Stimulated activated CD4-positive, alpha-beta T cell treated with anti-CD3 and anti-CD28 coated beads, Interleukin-12 subunit alpha, Interleukin-12 subunit beta, amount 100 ng/mL, for 24 hours (primary cell): Measurements from ENCODE around the gene BCR.
"Not testable (repeated sequence)": the region's sequence is repeated elsewhere in the genome, so short reads cannot be mapped to it uniquely, and the experiment has no call there.

Source experiments
- DNase-seq, 2 experiments: peaks; one replicate each; pipeline ENCODE4 v3.0.0-alpha.2; 2020; ENCODE audit warnings: low read depth in 2 of 2

BCR gene

DNA sequence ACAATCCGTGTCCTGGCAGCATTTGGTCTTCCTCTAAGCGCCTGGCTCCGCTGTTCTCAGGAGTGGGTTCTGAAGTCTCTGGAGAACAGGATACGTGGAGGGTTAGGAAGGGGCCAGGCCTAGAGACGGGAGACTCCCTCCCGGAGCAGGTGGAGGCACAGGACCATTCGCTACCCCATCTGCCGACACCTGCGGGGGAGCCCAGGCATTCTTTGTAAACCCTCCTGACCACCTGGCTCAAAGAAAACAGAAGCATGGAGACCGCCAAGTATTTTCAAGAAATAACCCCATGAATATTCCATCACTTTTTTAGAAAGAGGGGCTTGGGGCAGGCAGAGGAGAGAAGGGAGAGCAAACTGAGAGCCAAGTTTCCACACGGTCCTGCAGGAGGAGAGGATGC, 136.3 kb downstream of the BCR start:
- DNase-seq = not testable (repeated sequence)

GRCh38 chr22:23318316-23318715, 138.0 kb downstream of the BCR start:
- DNase-seq = not testable (repeated sequence)

DNA sequence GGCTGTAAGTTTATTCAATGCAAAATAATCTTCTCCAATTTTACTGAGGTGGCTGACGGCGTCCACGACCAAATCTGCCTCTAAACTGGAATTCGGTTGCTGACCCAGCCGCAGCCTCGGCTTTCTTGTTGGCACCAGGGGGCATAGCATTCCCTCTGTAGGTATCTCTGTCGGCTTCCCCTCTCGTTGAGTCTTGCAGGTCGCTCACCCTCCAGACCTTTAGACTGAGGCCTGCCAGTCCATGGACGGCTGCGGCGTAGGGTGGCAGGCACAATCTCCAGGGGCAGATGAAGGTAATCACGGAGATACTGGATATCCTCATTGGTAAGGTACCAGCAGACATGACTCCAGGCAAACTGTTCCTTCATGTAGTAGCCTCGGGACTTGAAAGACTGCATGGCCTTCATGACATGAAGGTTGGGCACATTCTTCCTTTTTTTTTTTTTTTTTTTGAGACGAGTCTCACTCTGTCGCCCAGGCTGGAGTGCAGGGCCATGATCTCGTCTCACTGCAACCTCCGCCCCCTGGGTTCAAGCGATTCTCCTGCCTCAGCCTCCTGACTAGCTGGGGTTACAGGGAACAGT, 142.3 kb downstream of the BCR start:
- not testable (repeated sequence) for DNase-seq

- DNase-seq = not testable (repeated sequence)
Observed at GRCh38 chr22:23323960-23324688, 143.8 kb downstream of the BCR start.

DNA sequence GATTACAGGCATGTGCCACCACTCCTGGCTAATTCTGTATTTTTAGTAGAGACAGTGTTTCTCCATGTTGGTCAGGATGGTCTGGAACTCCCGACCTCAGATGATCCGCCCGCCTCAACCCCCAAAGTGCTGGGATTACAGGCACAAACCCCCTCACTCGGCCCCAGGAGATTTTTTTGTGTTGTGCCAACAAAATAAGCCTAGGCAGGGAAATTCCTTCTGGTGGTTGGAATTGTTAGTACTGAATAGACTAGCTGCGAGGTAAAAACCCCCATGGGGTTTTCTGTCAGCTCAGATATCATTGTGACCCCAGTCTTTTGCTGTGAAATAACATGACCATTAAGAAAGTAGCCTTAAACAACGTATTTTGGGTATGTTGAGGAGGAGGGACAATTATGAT, 144.9 kb downstream of the BCR start:
- DNase-seq = no peak

DNA sequence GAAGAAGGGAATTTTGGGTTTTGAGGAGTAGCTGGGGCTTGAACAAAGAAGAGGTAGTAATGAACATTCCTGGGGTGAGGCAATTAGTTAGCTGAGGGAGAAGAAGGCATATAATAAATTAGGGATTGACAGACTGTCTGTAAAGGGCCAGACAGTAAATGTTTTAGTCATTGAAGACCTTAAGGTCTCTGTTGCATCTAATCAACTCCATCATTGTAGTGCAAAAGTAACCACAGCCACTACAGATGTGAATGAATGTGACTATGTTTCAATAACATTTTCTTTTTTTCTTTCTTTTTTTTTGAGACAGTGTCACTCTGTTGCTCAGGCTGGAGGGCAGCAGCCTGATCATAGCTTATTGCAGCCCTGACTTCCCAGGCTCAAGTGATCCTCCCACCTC, 153.5 kb downstream of the BCR start:
- not testable (repeated sequence) for DNase-seq

GRCh38 chr22:23337672-23338071, 157.4 kb downstream of the BCR start:
- not testable (repeated sequence) for DNase-seq

- DNase-seq = not testable (repeated sequence)
Observed at GRCh38 chr22:23341942-23342695, 161.8 kb downstream of the BCR start.

DNA sequence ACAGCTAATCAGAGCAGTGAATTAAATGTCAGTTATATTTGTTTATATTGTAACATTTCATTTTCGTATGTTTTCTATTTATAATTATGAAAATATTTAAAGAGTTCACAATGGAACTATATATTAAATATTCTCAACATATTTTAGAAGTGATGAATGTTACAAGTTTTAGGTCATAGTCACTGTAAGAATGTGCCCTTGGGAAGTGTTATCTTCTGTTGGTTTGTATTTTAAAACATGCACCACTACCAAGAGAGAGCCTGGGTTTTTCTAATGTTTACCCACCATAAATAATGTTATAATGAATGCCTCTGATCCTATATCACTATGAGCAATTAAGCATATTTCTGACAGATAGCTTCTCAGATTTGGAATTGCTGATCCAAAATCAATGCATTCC, 171.0 kb downstream of the BCR start:
- DNase-seq = no peak

DNA sequence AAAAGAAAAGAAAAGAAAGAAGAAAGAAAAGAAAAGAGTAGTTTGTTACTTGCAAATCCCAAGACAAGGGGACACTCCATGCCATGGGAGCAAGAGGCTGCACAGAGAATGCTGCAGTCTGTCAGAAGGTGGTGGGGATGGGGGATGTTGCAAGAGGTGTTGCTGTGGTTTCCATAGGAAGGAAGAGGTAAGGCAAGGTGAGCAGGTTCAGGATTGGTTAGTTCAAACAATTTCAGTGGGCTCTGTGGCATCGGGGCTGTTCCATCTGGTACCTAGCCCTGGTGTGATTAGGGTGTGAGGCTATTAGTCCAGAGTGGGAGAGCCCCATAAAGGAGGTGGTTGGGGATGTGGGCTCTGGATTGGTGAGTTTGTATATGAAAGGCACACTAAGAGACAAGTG, 172.7 kb downstream of the BCR start:
- no peak for DNase-seq

GRCh38 chr22:23353696-23354095, 173.4 kb downstream of the BCR start:
- no peak for DNase-seq

DNA sequence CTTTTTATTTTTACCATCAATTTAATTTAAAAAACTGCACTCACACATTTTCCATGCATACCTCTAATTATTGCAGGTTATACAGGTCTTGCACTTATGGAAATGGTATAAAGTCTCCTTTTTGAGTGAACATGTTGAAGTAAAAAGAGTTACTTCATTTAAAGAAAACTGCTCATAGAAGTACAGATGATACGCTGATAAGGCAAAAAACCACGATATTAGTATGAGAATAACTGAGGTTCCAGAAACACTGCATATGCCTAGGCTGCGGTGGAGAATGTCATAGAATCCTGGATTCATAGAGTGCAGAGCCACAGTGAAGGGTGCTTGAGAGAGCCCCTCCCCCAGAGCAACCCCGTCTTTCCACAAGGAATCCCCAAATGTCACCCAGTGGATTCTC, 175.8 kb downstream of the BCR start:
- no peak for DNase-seq

DNA sequence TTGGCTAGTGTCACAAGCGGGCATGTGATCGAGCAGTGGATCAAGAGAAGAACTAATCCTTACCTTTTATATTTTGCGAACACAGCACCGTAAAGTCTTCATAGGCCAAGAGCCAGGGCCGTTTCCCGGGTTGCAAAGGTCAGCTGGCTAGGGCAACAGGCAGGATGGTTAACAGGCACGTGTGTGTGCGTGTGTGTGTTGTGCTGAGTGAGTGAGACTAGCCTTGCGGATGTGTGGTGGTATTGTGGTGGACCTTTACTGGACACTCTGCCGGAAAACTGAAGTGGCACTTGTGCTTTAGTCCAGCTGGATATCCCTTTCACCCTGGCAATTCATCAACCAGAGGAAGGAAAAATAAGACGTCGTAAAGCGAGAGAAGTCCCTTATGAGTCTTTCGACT, 176.7 kb downstream of the BCR start:
- no peak for DNase-seq

GRCh38 chr22:23359583-23360123, 179.3 kb downstream of the BCR start:
- no peak for DNase-seq

DNA sequence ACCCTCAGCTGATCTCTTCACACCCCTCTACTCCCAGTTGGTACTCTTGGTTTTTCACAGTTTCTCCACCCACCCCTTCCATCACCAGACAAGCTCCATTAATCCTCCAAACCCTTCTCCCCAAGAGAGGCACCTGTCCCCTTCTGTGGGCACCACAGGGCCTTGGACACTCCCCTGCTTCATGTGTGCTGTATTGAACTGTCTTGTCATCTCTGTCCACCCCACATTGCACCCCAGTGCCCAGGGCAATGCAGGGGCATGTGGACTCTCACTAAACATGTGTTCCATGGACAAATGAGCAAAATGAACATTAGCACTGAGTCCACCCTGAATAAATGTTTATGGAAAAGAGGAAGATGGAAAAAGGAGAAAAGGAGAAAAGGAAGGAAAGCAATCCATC, 181.4 kb downstream of the BCR start:
- DNase-seq = no peak

DNA sequence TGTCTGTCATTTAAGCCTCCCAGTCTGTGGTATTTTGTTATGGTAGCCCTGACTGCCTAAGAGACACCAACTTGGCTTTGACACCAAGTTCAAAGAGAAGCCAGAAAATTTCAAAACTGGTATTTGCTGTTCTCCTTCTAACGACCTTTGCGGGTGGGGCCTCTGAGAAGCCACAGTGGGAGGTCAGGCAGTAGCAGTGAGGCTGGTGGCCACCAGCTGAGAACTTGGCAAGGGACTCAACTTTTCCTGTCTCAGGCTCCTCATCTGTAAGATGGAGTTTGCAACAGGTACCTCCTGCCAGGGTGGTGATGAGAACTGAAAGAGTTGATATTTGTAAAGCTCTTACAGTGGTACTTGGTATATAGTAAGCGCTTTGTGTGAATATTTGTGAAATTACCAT, 183.4 kb downstream of the BCR start:
- DNase-seq = no peak

GRCh38 chr22:23364389-23364788, 184.1 kb downstream of the BCR start:
- DNase-seq = no peak

GRCh38 chr22:23365524-23365923, 185.2 kb downstream of the BCR start:
- DNase-seq = no peak

DNA sequence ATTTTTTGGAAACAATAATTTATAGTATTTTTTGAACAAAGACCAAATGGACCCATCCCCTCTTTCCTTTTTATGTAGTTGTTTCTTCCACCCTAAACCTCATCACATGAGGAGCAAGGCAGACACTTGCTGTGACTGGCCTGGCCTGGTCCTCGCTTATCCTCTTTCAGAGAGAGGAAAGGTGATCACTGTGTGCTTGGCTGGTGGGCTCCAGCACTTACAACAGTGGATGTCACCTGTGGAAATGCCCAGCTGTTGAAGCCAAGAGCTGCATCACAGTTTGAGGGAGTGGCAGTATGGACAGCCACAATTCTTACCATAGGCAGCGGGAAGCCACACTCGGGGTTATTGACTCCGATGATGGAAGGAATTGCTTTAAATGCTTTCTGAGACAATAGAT, 185.7 kb downstream of the BCR start:
- DNase-seq = no peak

DNA sequence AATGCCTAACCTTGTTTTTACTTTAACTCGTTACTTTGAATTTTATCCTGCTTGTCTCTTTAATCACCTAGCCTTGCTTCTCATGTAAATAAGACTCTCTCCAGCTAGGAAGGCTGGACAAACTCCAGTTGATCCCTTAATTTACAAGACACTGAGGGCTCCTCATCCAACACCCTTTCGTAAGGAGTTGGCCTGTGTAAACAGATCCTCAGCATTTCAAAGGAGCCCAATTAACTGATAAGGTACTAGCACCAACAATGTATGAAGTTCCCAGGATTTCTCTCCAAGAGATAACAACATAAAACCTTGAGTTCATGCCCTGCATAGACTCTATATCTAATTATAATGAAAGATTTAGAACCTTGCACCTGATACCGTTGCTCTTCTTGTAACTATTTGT, 186.9 kb downstream of the BCR start:
- not testable (repeated sequence) for DNase-seq
